Activated CD8-positive, alpha-beta memory T cell treated with anti-CD3 and anti-CD28 coated beads for 48 hours (primary cell): ENCODE data around the gene RRAGC.
"Not testable (repeated sequence)": the region's sequence is repeated elsewhere in the genome, so short reads cannot be mapped to it uniquely, and the experiment has no call there.

Experiments
- DNase-seq, 3 experiments: peaks; one replicate each; pipeline ENCODE4 v3.0.0-alpha.2; 2020; ENCODE audit warnings: low read depth in 2 of 3, low spot score in 2 of 3

The RRAGC gene

GRCh38 chr1:38817267-38818174 is 42.1 kb downstream of the RRAGC start:
- no peak for DNase-seq

GRCh38 chr1:38815903-38816627 is 43.5 kb downstream of the RRAGC start:
- no peak for DNase-seq

- no peak for DNase-seq
These were observed 44.5 kb downstream of the RRAGC start for GRCh38 chr1:38814984-38815464.

GRCh38 chr1:38814444-38814983 is 45.1 kb downstream of the RRAGC start:
- DNase-seq, result no peak

- DNase-seq, result no peak
These were observed 46.6 kb downstream of the RRAGC start for GRCh38 chr1:38812981-38813380.

GRCh38 chr1:38811466-38811865 is 48.1 kb downstream of the RRAGC start:
- DNase-seq, result not testable (repeated sequence)

- no peak for DNase-seq
These were observed 53.5 kb downstream of the RRAGC start for GRCh38 chr1:38806090-38806489.

GRCh38 chr1:38805036-38805435 is 54.5 kb downstream of the RRAGC start:
- DNase-seq, result no peak

GRCh38 chr1:38804062-38804886 is 55.3 kb downstream of the RRAGC start:
- no peak for DNase-seq

- no peak for DNase-seq
These were observed 55.9 kb downstream of the RRAGC start for GRCh38 chr1:38803647-38804046.

- DNase-seq, result no peak
These were observed 58.6 kb downstream of the RRAGC start for GRCh38 chr1:38800720-38801671.

GRCh38 chr1:38793299-38793698 is 66.3 kb downstream of the RRAGC start:
- no peak for DNase-seq

- DNase-seq, result no peak
These were observed 67.7 kb downstream of the RRAGC start for GRCh38 chr1:38791892-38792291.

- DNase-seq, result no peak
These were observed 68.4 kb downstream of the RRAGC start for GRCh38 chr1:38791164-38791515.

GRCh38 chr1:38790422-38791163 is 69.0 kb downstream of the RRAGC start:
- DNase-seq, result no peak

- DNase-seq, result no peak
These were observed 69.9 kb downstream of the RRAGC start for GRCh38 chr1:38789498-38790169.

- DNase-seq, result no peak
These were observed 70.9 kb downstream of the RRAGC start for GRCh38 chr1:38788341-38789336.
